Astrocyte of the spinal cord (primary cell): Measurements from ENCODE around the gene USP13.

Source experiments
- DNase-seq: peaks from one replicate; pipeline ENCODE4 v3.0.0; 2011; ENCODE audit warnings: low read depth, low spot score
- H3K4me3 ChIP-seq: 2 replicates; pipeline ENCODE4 v1.5.1; 2011; ENCODE audit warnings: low read depth, mild to moderate bottlenecking, low read length, moderate library complexity
- in situ Hi-C: cut with HindIII; loops from 2 replicates; pipeline ENCODE4 v1.10.0; 2017; ENCODE audit warnings: low sequenced_read_pairs
- TF ChIP-seq, protein P1 (sequence below): IDR thresholded peaks from 2 replicates; pipeline ENCODE4 v1.5.1; 2012; ENCODE audit warnings: low read depth, mild to moderate bottlenecking, low read length, inconsistent platforms

Gene USP13

DNA sequence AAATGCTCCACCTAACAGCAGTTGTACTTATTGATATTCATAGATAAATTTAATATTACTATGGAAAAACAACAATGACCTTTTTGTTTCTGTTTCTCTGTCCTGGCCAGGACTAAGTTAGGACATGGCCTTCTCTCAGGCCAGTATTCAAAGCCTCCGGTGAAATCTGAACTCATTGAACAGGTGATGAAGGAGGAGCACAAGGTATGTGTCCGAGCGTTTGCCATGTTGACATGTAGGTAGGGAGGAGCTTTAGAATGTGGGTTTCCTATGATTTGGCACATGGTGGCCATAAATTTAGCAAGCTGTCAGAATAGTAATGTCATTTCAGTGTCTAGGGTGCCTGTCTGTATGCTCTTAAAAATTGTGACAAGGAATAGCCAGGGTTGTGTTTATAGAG is 77.7 kb downstream of the USP13 start:
- no peak for DNase-seq
- no peak overlapping the region for H3K4me3 ChIP-seq
- in situ Hi-C loops: no loop called here
- TF ChIP-seq, protein P1, sequence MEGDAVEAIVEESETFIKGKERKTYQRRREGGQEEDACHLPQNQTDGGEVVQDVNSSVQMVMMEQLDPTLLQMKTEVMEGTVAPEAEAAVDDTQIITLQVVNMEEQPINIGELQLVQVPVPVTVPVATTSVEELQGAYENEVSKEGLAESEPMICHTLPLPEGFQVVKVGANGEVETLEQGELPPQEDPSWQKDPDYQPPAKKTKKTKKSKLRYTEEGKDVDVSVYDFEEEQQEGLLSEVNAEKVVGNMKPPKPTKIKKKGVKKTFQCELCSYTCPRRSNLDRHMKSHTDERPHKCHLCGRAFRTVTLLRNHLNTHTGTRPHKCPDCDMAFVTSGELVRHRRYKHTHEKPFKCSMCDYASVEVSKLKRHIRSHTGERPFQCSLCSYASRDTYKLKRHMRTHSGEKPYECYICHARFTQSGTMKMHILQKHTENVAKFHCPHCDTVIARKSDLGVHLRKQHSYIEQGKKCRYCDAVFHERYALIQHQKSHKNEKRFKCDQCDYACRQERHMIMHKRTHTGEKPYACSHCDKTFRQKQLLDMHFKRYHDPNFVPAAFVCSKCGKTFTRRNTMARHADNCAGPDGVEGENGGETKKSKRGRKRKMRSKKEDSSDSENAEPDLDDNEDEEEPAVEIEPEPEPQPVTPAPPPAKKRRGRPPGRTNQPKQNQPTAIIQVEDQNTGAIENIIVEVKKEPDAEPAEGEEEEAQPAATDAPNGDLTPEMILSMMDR: no peak

DNA sequence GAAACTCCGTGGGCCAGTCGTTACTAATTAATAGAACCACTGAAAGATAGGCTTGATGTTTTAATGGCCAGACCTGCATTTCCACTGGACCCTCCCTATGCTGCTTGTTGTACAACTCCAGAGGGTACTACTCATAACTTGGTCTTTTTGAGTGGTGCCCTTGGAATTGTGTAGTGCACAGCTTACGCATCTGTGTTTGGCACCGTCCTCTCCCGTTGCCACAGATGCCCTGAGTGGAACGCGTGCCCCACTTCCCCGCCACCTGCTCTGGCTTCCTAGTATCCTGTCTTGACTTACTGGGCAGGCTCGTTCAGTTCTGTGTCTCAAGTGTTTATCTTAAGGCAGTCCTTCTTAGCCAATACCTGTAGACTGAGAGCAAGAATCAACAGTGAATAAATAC is 78.7 kb downstream of the USP13 start:
- no peak overlapping the region for H3K4me3 ChIP-seq
- in situ Hi-C loops: no loop called here
- no peak for DNase-seq
- TF ChIP-seq, protein P1: no peak

DNA sequence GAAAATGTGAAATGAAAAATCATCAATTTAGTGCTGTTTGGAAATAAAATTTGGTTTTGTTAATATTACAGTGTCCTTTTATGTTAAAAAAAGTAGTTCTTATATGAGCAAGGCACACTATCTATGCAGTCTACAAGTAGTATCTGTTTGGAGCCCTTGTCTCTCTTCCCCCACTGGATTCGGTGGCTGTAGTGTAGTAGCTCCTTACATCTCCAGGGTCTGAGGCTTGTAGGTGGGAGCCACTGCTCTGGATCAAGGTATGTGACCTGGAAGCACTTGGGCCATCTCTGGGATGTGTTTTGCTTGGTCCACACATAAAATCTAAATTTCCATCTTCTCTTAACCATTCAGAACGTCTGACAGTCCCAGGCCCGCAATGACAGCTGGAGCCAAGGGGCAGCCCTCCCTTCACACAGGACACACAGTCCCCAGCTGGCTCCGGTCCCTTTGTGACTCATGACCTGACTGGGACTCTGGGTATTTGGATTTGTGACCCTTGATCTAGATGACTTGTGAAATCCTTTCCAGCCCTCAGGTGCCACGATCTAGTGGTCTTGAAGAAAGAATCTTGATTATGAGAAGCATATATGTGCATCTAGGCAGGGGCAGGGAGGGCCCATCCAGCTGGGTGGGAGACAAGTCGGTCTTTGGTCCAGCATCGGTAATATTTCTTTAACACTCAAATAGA is 80.0 kb downstream of the USP13 start:
- H3K4me3 ChIP-seq: no peak overlapping the region
- DNase-seq: no peak
- TF ChIP-seq, protein P1: no peak
- in situ Hi-C loops: no loop called here

DNA sequence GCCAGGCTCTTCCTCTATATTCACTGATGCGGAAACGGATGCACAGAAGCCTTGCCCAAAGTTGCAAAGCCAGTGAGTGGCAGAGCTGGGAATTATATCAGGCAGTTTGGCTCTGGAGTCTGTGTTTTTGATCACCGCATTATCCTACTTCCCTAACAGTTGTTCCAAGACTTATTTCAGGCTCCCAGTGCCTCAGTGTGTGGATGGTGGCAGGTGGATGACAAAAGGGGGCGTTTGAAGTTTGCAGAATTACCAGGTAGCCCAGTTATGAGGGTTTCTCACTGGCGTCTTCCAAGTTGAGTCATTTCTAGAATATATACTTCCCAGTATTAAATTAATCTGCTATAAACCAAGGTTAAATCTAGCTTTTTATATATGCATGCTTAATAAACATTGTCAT is 81.0 kb downstream of the USP13 start:
- in situ Hi-C loops: no loop called here
- TF ChIP-seq, protein P1: no peak
- DNase-seq: no peak
- H3K4me3 ChIP-seq: no peak overlapping the region

DNA sequence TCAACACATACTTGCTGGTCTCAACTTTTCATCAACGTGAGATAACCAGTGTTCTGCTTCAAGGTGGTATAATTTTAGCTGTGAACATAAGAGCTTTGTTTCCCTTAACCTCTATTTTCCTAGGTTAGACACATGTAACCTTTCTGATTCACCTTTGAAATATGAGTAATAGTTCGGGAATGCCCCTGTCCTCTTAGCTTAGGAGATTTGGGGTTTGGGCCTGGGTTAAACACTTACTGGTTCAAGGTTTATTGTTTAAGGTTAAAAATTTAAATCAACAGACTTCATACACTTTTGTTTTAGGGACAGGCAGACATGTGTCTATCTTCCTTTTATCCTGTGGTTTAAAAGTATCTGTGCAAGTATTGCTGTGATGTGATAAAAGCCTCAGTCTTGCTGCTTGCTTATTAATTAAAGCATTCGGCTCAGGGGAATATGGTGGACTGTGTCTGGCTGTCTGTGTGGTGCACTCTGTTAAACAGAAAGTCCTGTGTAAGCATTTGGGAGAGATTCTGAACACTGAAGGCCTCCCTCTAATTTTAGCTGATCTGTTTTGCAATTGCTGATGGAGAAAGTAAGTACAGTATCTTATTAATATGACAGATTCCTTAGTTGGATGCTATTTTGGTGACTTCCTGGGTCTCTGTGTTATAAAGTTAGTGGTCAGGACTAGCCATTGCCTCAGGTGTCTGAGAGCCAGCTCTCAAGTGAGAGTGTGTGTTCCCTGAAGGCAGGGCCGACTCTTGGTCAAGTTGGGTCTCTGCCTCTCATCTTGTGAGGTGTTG is 81.8 kb downstream of the USP13 start:
- TF ChIP-seq, protein P1: no peak
- DNase-seq: no peak
- in situ Hi-C loops: no loop called here
- no peak overlapping the region for H3K4me3 ChIP-seq

DNA sequence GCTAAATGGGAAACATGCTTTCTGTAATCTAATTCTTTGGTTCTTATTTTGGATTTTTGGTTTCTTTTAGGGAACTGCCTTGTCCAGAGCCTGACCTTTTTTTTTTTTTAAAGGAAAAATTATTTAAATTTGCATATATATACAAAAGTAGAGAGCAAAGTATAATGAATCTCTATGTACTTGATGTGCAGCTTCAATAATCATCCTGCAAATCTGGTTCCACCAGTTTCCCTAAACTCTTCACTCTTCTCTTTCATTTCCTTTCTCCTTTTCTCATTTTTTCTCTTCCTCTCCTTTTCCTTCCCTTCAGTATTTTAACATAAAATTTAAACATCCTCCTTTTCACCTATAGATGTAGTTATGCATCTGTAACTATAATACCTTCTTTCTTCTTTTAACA is 82.5 kb downstream of the USP13 start:
- in situ Hi-C loops: no loop called here
- no peak overlapping the region for H3K4me3 ChIP-seq
- TF ChIP-seq, protein P1: no peak
- no peak for DNase-seq
